Smooth muscle cell (in vitro differentiated cells): ENCODE data around the gene WDR41. TPM values are rescaled to one million over a fixed set of nuclear protein-coding genes. Genes with fewer than 3 reads are reported as not detected.

ENCODE experiments used
- DNase-seq: peaks from one replicate; lab custom pipeline; 2025; ENCODE audit not compliant: unreplicated experiment; lab: John Stamatoyannopoulos, UW
- H2AFZ ChIP-seq: fragments of 200-600 bp; sonication (generic); 2 replicates; pipeline ENCODE4 v1.6.0; 2016; ENCODE audit warnings: antibody characterized with exemption, low read depth, mild to moderate bottlenecking
- H3F3A ChIP-seq: fragments of 200-600 bp; sonication (generic); 2 replicates; pipeline ENCODE4 v1.6.0; 2017; ENCODE audit warnings: antibody characterized with exemption, low read depth
- H3K27ac ChIP-seq: fragments of 200-600 bp; sonication (generic); 2 replicates; pipeline ENCODE4 v1.5.1; 2016; ENCODE audit warnings: low read depth, mild to moderate bottlenecking
- H3K27me3 ChIP-seq: fragments of 200-600 bp; sonication (generic); 2 replicates; pipeline ENCODE4 v1.6.1; 2016; ENCODE audit warnings: low read depth, mild to moderate bottlenecking
- H3K36me3 ChIP-seq: fragments of 200-600 bp; sonication (generic); 2 replicates; pipeline ENCODE4 v1.5.1; 2016; ENCODE audit warnings: low read depth
- H3K4me1 ChIP-seq: fragments of 200-600 bp; sonication (generic); 2 replicates; pipeline ENCODE4 v1.5.1; 2016; ENCODE audit warnings: low read depth
- H3K4me2 ChIP-seq: fragments of 200-600 bp; sonication (generic); 2 replicates; pipeline ENCODE4 v1.6.0; 2016; ENCODE audit warnings: mild to moderate bottlenecking
- H3K4me3 ChIP-seq: fragments of 200-600 bp; sonication (generic); 2 replicates; pipeline ENCODE4 v1.5.1; 2016; ENCODE audit warnings: mild to moderate bottlenecking
- H3K79me2 ChIP-seq: fragments of 200-600 bp; sonication (generic); 2 replicates; pipeline ENCODE4 v1.6.0; 2016; ENCODE audit warnings: low read depth, mild to moderate bottlenecking
- H3K9ac ChIP-seq: fragments of 200-600 bp; sonication (generic); 2 replicates; pipeline ENCODE4 v1.6.0; 2016; ENCODE audit warnings: low read depth
- H3K9me3 ChIP-seq: fragments of 200-600 bp; sonication (generic); replicated peaks from 2 replicates; pipeline ENCODE4 v1.5.1; 2016; ENCODE audit warnings: low read depth
- H4K20me1 ChIP-seq: fragments of 200-600 bp; sonication (generic); 2 replicates; pipeline ENCODE4 v1.6.0; 2016; ENCODE audit warnings: low read depth
- CTCF ChIP-seq: fragments of 200-600 bp; sonication (generic); IDR thresholded peaks from 2 replicates; pipeline ENCODE4 v1.5.1; 2017; ENCODE audit warnings: borderline replicate concordance, mild to moderate bottlenecking, antibody characterized with exemption; ENCODE audit not compliant: insufficient read depth, poor library complexity, severe bottlenecking
- WGBS: methylation state at CpG from one replicate; pipeline ENCODE4 v1.1.7; 2016; ENCODE audit warnings: low lambda C conversion rate; 5-methylcytosine and 5-hydroxymethylcytosine counted together
- polyA plus RNA-seq: library from polyadenylated mRNA; unstranded; fragments of >200 nt; fragmentation: Nextera tagmentation; extraction: Ambion mirVana; gene quantifications from 2 replicates; pipeline ENCODE4 v1.2.1, GENCODE V29; 2016
- total RNA-seq: library from RNA; depleted of rRNA; stranded (reverse); fragments of >200 nt; gene quantifications from 2 replicates; pipeline ENCODE4 v1.2.3, GENCODE V29; 2014

The WDR41 gene
- total and polyA plus RNA-seq, 2 experiments from 2014 or later: 75.9 to 115 TPM

DNA sequence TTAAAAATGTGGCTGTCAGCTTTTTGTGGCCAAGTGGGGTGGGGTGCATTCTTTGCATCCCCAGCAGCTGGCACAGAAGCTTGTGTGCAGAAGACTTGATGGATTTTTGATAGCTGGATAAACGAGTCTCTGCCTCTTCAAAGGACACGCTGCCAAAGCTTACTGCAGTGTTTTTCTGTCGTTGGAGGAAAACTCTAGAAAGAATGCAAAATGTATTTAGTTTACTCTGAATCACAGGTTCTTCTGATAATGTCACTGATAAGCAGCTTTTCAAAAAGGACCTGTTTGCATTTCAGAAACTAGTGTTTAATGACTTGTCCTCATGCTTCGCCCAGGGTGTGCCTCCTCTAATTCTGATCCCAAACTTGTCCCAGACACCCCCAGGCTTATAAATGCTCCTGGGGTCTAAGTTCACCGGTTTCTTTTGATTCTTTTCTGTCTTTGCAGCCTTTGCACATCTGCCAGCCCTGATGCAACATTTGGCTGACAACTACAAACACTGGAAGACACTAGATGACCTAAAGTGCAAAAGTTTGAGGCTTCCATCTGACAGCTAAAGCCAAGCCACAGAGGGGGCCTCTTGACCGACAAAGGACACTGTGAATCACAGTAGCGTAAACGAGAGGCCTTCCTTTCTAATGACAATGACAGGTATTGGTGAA, 66.0 kb downstream of the WDR41 start:
- H3K27ac ChIP-seq: peak overlapping the region; percentile 69

GRCh38 chr5:77425420-77425819, 66.7 kb downstream of the WDR41 start:
- Histone ChIP-seq H3K9me3 (no peaks in the 10 kb centered on the region), H4K20me1 (no peaks in the 10 kb centered on the region), H3F3A (no peaks in the 10 kb centered on the region), H3K4me3 (no peak overlapping the region), H3K27ac (peak overlapping the region; percentile 69), H3K4me2 (peak overlapping the region; percentile 23), H3K27me3 (no peaks in the 10 kb centered on the region), H3K9ac (no peak overlapping the region), H2AFZ (no peak overlapping the region), H3K36me3 (no peaks in the 10 kb centered on the region), H3K79me2 (no peaks in the 10 kb centered on the region), H3K4me1 (no peaks in the 10 kb centered on the region)
- no peak for DNase-seq
- TF ChIP-seq CTCF: no peak
- 98% methylated on average over 5 of the region's 5 CpGs for WGBS

More for the DNA sequence above, 66.0 kb downstream of the WDR41 start:
- DNase-seq: no peak
- no peaks in the 10 kb centered on the region for H3K4me1 ChIP-seq
- no peak for TF ChIP-seq CTCF
- no peaks in the 10 kb centered on the region for H3K36me3 ChIP-seq
- peak overlapping the region; percentile 23 for H3K4me2 ChIP-seq
- no peak overlapping the region for H2AFZ ChIP-seq
- no peaks in the 10 kb centered on the region for H3F3A ChIP-seq
- 50% methylated on average over 8 of the region's 8 CpGs for WGBS
- H3K27me3 ChIP-seq: no peaks in the 10 kb centered on the region
- H3K9ac ChIP-seq: no peak overlapping the region
- no peak overlapping the region for H3K4me3 ChIP-seq
- H3K79me2 ChIP-seq: no peaks in the 10 kb centered on the region
- H3K9me3 ChIP-seq: no peaks in the 10 kb centered on the region
- no peaks in the 10 kb centered on the region for H4K20me1 ChIP-seq

GRCh38 chr5:77424921-77425320, 67.2 kb downstream of the WDR41 start:
- Histone ChIP-seq H3K27me3 (no peaks in the 10 kb centered on the region), H3K4me1 (no peaks in the 10 kb centered on the region), H2AFZ (no peak overlapping the region), H3K36me3 (no peaks in the 10 kb centered on the region), H3K9ac (no peak overlapping the region), H3K4me3 (no peak overlapping the region), H3K9me3 (no peaks in the 10 kb centered on the region), H3F3A (no peaks in the 10 kb centered on the region), H3K4me2 (no peak overlapping the region), H3K79me2 (no peaks in the 10 kb centered on the region), H3K27ac (no peak overlapping the region), H4K20me1 (no peaks in the 10 kb centered on the region)
- TF ChIP-seq CTCF: no peak
- WGBS: 81% methylated on average over 2 of the region's 2 CpGs
- DNase-seq: no peak
